ENCODE results near the gene AUP1.

DNA sequence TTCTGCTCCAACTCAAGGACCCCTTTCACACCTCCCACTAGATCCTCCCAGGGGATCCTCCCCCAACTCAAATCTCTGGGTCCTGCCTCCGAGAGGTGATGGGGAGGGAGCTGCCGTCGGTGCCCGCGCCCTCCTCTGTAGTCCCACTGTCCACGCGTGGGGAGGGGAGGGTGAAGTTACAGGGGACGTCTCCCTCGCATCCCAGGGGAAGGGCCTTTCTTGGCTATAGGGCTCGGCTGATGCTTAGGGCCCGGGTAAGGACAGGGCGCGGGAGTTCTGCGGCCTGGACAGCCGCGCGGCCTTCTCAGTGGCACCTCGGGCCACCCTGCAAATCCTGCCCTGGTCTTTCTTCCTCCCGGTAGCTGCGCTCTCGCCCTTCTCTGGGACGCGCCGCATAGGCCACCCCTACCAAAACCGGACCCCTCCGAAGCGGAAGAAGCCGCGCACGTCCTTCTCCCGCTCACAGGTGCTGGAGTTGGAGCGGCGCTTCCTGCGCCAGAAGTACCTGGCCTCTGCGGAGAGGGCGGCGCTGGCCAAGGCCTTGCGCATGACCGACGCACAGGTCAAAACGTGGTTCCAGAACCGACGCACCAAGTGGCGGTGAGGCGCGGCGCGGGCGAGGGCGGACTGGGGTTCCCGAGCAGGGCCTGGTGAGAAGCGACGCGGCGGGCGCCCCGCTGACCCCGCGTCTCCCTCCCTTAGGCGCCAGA, 14.1 kb downstream of the AUP1 start:
- TF ChIP-seq CTBP1 (IDR thresholded peaks at IDR 0.05; ENCODE audit: borderline replicate concordance), result no peak
- TF ChIP-seq ELF4 (IDR thresholded peaks at IDR 0.05), result no peak
- TF ChIP-seq SP1 (IDR thresholded peaks at IDR 0.05), result no peak
- TF ChIP-seq SUZ12 (IDR thresholded peaks at IDR 0.05), result no peak
- TF ChIP-seq FOXA1 (IDR thresholded peaks at IDR 0.05), result no peak
